C4-2B (cell line): ENCODE measurements around the gene SEPTIN10.

Experiments used
- CTCF ChIP-seq: fragments of 450-650 bp; conservative IDR thresholded peaks from 2 replicates; pipeline ENCODE4 v1.5.1; 2017; ENCODE audit warnings: mild to moderate bottlenecking
- ZFX ChIP-seq: fragments of 450-650 bp; IDR thresholded peaks from 2 replicates; pipeline ENCODE4 v1.6.1; 2017

- TF ChIP-seq CTCF = peak; percentile 91
- no peak for TF ChIP-seq ZFX
These were observed 103.4 kb downstream of the SEPTIN10 start for GRCh38 chr2:109510136-109511028.
